ENCODE results near the gene FEN1. TPM values are rescaled to one million over a fixed set of nuclear protein-coding genes. Genes with fewer than 3 reads are reported as not detected.

Gene FEN1
- total and polyA plus RNA-seq, 7 donors = 5.7 to 30.3 (median 10.3) TPM

DNA sequence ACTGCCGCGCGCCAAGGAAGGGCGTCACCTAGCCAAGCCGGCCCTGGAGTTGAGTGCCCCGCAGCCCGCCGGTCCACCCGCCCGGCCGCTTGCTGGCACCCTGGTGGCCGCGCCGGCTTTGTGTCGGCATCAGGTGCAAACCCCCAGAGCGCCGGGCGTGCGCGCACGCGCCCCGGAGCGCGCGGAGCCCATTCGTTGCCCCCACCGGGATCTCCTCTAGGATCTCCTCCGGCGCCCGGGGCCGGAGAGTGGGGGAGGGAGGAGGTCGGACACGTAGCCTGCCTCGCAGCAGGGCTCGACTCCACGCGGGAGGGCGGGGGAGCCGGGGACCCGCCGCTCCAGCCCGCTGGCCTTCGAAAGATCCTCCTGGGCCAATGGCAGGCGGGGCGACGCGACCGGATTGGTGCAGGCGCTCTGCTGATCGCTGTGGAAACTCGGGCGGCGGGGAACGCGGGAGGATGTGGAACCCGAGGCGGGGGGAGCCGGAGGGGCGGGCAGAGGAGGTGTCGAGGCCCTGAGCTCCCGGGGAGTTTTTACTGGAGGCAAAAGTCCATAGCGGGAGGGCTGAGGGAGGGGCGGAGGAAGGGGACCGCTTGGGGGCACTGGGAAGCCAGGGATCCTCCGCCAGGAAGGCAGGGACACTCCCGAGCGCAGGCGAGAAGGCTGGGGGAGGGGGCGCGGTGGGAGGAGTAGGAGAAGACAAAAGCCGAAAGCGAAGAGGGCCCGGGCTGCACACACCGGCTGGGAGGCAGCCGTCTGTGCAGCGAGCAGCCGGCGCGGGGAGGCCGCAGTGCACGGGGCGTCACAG is 35.1 kb downstream of the FEN1 start, which contains the start of gene FADS2:
FADS2 (plus strand) TSS at position 730 of the 808 bp plus-strand sequence. CDS start 91 bp downstream, outside the sequence.
- 1 to 2% (median 1%) methylated on average over 65 to 83 of the region's 83 CpGs for WGBS, 3 donors
- H3K9me3 ChIP-seq = no peaks in the 10 kb centered on the region
- no peak for TF ChIP-seq CTCF (IDR thresholded peaks at IDR 0.05)
- intact Hi-C loops (cut with DNase I) = no loop called here
- H3K36me3 ChIP-seq (ENCODE audit: insufficient read depth in 1 of 2, low read depth in 1 of 2) = no peaks in the 10 kb centered on the region
- H3K4me1 ChIP-seq = peaks cover 12% of the 10 kb centered on the region
- H3K27me3 ChIP-seq (ENCODE audit: insufficient read depth in 3 of 3, low read length in 2 of 3) = peaks cover 0 to 30% (median 10%) of the 10 kb centered on the region in 3 donors
- peak within 1 kb of the TSS; percentile 60 for H3K4me3 ChIP-seq
- peak within 1 kb of the TSS; percentile 54 for H3K27ac ChIP-seq
- DNase-seq (peak; percentile 88 to 90), ATAC-seq (peak; percentile 60 to 82 (median 72))

- DNase-seq = peak in 1 of 2 donors; percentile 24
Observed at GRCh38 chr11:61828379-61828628, 35.6 kb downstream of the FEN1 start.

DNA sequence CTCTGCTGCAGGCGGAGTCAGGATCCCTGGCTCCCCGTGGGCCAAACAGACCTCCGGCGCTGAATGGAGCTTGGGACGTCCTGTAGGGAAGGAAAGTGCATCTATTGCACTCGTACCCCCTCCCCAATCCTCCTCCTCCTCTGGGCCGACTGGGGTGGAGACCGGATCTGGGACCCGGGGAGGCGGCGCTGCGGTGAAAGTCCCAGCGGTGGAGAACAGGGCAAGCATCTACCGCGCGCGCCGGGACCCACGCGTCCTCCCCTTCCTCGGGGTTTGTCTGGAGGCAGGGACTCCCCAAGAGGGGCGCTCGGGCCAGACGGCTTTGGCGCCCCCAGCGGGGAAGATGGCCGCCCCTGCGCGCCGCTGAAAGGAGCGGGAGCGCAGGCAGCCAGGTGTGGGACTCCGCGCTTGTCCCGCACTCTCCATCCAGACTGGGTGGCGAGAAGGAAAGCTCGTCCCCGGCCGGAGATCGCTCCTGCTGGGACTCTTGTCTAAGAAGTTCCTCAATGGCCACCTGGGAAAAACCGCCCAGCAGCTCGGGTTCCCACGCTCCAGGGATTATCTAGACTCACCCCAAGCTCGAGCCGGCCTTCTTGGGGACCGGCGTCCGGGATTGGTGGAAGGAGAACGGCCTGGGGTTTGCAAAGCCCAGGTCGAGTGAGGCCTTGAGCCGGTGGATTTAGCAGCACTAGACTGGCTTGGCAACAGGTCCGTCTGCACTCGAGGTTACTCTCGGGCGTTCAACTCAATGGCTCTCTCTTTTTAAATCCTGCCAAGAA is 36.1 kb downstream of the FEN1 start:
- peaks cover 0 to 30% (median 10%) of the 10 kb centered on the region in 3 donors for H3K27me3 ChIP-seq (ENCODE audit: insufficient read depth in 3 of 3, low read length in 2 of 3)
- H3K27ac ChIP-seq = peak overlapping the region; percentile 41
- TF ChIP-seq CTCF (IDR thresholded peaks at IDR 0.05) = peak; percentile 22
- WGBS, 3 donors = 2 to 4% (median 3%) methylated on average over 44 to 55 of the region's 55 CpGs
- H3K4me1 ChIP-seq = peaks cover 12% of the 10 kb centered on the region
- peak in 3 of 4 donors; percentile 38 to 48 (median 45) for ATAC-seq
- H3K36me3 ChIP-seq (ENCODE audit: insufficient read depth in 1 of 2, low read depth in 1 of 2) = no peaks in the 10 kb centered on the region
- peak; percentile 27 to 63 for DNase-seq
- no peaks in the 10 kb centered on the region for H3K9me3 ChIP-seq
- H3K4me3 ChIP-seq = peak overlapping the region; percentile 60
- intact Hi-C loops (cut with DNase I) = no loop called here

More at GRCh38 chr11:61828379-61828628, 35.6 kb downstream of the FEN1 start:
- intact Hi-C loops (cut with DNase I) = no loop called here
- Histone ChIP-seq H3K9me3 (no peaks in the 10 kb centered on the region), H3K36me3 (ENCODE audit: insufficient read depth in 1 of 2, low read depth in 1 of 2) (no peaks in the 10 kb centered on the region), H3K4me3 (peak overlapping the region; percentile 60), H3K27me3 (ENCODE audit: insufficient read depth in 3 of 3, low read length in 2 of 3) (peaks cover 0 to 30% (median 10%) of the 10 kb centered on the region in 3 donors), H3K4me1 (peaks cover 12% of the 10 kb centered on the region), H3K27ac (peak overlapping the region; percentile 41)
- ATAC-seq = no peak
- WGBS, 3 donors = 0 to 1% (median 0%) methylated on average over 14 to 16 of the region's 16 CpGs
- no peak for TF ChIP-seq CTCF (IDR thresholded peaks at IDR 0.05)

- Histone ChIP-seq H3K36me3 (ENCODE audit: insufficient read depth in 1 of 2, low read depth in 1 of 2) (no peaks in the 10 kb centered on the region), H3K27ac (peak overlapping the region; percentile 39), H3K9me3 (no peaks in the 10 kb centered on the region), H3K4me3 (peak overlapping the region; percentile 60), H3K27me3 (ENCODE audit: insufficient read depth in 3 of 3, low read length in 2 of 3) (peaks cover 0 to 30% (median 10%) of the 10 kb centered on the region in 3 donors), H3K4me1 (peaks cover 12% of the 10 kb centered on the region)
- no peak for DNase-seq
- 72 to 80% (median 77%) methylated on average over 4 of the region's 4 CpGs for WGBS, 3 donors
- no peak for TF ChIP-seq CTCF (IDR thresholded peaks at IDR 0.05)
- intact Hi-C loops (cut with DNase I) = no loop called here
- ATAC-seq = no peak
Observed at GRCh38 chr11:61829806-61830205, 37.1 kb downstream of the FEN1 start.
